GM18861 (cell line): ENCODE results near the gene TMEM26.

ENCODE experiments used
- ATAC-seq: cut with Tn5 transposase; IDR thresholded peaks from one replicate; pipeline ENCODE4 v1.9.1; 2021; ENCODE audit not compliant: unreplicated experiment

TMEM26 gene

GRCh38 chr10:61452655-61453641 is at the start of gene TMEM26:
Gene TMEM26, minus strand, starts transcription at chr10:61453381. Its CDS starts 300 bp downstream, at chr10:61453081.
- ATAC-seq: no peak

GRCh38 chr10:61500460-61500859 is 47.3 kb upstream of the TMEM26 start:
- ATAC-seq: no peak

- no peak for ATAC-seq
Observed at GRCh38 chr10:61492364-61492995, 39.3 kb upstream of the TMEM26 start.

- no peak for ATAC-seq
Observed at GRCh38 chr10:61487506-61487905, 34.3 kb upstream of the TMEM26 start.

DNA sequence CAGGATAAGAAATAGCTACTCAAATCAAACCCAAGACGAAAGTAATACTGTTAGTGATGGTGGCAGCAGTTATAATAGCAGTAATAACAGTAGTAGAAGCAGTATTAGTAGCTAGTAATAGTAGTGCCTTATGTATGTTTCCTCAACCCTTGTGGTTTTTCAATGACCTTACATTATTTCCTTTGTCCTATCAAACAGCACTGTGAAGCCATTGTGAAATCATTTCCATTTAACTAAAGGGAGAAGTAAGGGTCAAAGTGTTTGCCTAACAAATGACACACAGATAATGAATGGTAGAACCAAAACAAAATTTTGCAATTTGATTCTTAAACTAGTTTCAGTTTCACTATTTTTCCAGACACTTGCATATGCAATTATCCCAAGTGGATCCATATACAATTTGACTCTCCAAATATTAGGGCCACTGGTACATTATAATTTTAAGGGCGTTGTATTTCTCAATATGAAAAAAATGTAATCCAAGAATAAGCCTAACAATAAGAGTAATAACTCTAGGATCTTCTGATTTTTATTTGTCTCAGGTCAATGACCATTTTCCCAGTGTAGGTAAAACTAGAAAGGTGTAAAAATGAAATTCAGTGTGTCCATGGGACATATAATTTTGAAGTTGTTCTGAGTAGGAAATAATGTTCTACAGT is 33.7 kb upstream of the TMEM26 start:
- no peak for ATAC-seq

- ATAC-seq: no peak
Observed at GRCh38 chr10:61486251-61486650, 33.1 kb upstream of the TMEM26 start.

GRCh38 chr10:61481597-61481996 is 28.4 kb upstream of the TMEM26 start:
- ATAC-seq: no peak

GRCh38 chr10:61480208-61480607 is 27.0 kb upstream of the TMEM26 start:
- no peak for ATAC-seq

- ATAC-seq: no peak
Observed at GRCh38 chr10:61478621-61479312, 25.6 kb upstream of the TMEM26 start.

- ATAC-seq: no peak
Observed at GRCh38 chr10:61477451-61477850, 24.3 kb upstream of the TMEM26 start.

DNA sequence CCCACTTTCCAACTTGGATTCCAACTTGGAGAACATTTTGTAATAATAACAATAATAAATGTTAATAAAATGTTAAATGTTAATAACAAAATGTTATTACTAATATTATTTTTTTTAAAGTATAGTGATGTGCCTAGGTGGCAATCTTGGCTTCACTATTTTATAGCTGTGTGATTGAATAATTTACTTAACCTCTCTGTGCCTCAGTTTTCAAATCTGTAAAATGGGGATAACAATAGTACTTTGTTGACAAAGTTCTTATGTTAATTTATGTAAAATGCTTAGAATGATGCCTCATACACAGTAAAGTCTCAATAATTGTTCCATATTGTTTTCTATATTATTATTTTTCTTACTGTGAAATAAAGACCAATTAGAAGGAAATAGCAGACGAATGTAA is 23.3 kb upstream of the TMEM26 start:
- ATAC-seq: no peak

GRCh38 chr10:61475449-61475873 is 22.3 kb upstream of the TMEM26 start:
- no peak for ATAC-seq

DNA sequence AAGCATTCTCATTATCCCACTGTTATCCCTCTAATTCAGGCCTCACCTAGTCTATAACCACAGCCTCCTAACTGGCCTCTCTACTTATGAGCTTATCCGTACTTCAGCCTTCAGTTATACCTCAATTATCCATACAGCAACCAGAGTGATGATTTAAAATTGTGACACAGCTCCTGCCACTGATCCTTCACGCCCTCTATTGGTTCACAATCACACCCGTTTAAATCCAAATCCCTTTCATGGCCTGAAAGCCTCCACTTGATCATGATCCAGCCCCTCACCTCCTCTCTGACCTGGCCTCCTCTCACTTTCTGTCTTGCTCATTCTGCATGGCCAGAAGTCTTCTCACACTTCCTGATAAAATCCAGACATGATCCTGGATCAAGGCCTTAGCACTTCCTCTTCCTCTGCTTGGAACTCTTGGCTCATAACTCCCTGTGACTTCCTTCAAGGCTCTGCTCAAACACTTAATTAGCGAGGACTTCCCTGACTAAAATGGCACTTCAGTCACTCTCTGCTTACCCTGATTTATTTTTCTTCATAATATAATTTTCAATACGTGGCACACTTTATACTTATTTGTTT is 19.0 kb upstream of the TMEM26 start:
- ATAC-seq: no peak

GRCh38 chr10:61471491-61471890 is 18.3 kb upstream of the TMEM26 start:
- ATAC-seq: no peak

DNA sequence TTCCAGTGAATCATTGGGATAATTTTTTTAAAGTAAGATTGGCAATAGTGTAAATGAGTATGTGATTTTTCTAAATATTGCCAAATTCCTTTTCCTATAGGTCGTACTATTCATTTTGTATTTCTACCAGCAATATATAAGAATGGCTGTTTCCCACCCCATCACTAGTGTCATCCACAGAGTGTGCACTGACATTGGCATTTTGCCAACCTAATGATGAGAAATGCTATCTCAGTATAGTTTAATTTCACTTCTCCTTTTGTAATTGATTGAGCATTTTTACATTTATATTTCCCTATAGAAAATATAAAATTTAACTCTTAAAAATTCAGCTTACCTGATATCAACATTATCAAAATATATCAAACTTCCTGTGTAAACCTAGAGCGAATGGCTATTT is 17.6 kb upstream of the TMEM26 start:
- ATAC-seq: no peak

- no peak for ATAC-seq
Observed at GRCh38 chr10:61465901-61466632, 12.9 kb upstream of the TMEM26 start.

GRCh38 chr10:61465171-61465496 is 12.0 kb upstream of the TMEM26 start:
- ATAC-seq: no peak

DNA sequence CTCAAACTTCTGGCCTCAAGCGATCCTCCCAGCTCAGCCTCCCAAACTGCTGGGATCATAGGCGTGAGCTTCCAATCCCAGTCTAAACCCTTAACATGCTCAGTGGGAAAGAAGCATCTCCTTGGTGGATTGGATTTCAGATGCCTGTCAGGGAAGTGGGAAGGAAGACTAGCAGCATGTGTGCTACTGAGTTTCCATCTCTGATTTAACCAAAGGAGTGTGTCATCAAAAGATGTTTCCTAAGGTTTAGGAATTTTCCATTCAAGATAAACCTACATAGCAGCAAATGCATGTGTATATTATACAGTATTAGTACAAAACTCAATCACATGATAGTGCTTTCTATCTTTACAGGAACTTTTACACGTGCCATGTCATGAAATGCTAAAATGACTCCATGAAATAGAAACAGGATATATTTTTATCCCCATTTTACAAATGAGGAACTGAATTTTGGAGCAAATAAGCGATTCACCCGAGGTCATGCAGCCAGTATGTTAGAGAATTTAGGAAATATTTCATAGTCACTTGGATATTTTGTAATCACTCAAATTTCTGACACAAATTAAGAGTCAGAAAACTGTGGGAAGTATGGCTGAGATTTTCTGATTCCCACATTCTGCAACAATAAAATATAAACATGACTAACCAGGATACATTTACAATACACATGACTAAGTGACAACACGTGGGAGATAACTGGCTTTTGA is 11.4 kb upstream of the TMEM26 start:
- ATAC-seq: no peak
